GM19395 (cell line): ENCODE results near the gene TMEM215.
"Not testable (repeated sequence)": the region's sequence is repeated elsewhere in the genome, so short reads cannot be mapped to it uniquely, and the experiment has no call there.

ENCODE experiments used
- ATAC-seq: cut with Tn5 transposase; IDR thresholded peaks from one replicate; pipeline ENCODE4 v1.9.1; 2021; ENCODE audit warnings: mild to moderate bottlenecking, moderate library complexity; ENCODE audit not compliant: unreplicated experiment

TMEM215 gene, protein sequence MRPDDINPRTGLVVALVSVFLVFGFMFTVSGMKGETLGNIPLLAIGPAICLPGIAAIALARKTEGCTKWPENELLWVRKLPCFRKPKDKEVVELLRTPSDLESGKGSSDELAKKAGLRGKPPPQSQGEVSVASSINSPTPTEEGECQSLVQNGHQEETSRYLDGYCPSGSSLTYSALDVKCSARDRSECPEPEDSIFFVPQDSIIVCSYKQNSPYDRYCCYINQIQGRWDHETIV

DNA sequence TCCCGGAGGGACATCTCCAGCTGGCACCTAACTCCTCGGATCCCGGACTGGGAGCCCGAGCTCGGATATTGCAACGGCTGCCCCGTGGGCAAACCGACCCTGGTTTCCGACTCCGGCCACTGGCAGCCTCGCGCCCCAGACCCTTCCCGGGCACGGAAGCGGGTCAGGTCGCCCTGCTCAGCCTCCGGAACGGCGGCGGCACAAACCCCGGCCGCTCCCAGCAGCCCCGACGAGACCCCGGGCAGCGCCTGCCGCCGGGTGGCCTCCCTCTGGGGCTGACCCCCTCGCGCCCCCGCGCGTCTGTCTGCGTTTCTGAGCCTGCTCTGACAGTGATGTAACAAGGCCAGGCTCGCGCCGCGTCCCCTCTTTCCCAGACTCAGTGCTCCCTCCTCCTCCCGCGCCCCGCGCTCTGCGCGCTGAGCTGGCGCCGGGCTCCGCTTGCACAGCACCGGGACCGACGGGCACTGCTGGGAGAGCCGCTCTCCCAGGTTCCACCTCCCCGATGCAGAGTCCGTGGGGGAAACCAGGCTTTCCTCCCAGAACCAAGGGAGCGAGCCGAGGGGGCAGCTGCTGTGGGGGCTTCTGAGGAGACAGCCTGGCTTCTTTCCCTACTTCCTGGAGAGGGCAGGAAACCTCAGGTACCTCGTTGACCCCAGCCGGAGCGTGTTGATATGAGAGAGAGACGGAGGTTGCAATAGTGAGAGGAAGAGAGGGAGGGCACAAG lies at the start of gene TMEM215:
Gene TMEM215, plus strand, starts transcription at position 373 of the 724 bp plus-strand sequence. CDS start 644 bp downstream, outside the sequence.
- no peak for ATAC-seq

DNA sequence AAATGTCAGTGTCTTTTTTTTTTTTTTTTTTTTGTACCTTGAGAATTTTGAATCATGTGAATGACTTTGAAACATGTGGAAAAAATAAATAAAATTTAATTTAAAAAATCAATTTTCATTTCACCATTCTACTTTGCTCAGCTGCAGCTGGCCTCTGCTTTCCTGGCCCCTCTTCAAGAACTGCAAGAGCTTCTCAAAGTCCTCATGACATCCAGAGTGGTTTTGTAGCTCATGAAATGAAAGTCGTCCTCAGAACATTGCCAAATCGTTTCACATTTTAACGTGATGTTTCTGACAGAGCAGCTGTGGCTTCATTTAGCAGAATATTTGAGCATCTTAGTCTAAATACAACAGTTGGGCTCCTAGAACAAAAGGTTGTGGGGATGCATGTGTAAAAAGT lies 47.9 kb upstream of the TMEM215 start:
- no peak for ATAC-seq

DNA sequence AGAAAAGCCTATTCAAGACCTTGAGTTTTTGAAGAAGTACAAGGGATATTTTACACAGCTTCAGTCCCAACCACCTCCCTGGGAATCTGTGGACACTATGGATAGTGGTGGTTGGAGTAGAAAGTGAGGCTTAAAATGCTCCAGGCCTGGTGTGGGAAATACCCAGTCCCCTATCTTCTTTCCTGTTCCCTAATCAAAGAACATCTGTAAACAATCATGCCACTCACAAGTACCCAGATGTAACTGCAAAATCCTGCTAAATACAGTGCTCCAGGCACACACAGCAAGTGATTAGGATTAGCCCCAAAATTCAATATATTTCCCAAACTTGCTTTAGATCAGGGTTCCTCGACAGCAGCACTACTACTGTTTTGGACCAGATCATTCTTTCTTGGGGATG lies 46.0 kb upstream of the TMEM215 start:
- no peak for ATAC-seq

DNA sequence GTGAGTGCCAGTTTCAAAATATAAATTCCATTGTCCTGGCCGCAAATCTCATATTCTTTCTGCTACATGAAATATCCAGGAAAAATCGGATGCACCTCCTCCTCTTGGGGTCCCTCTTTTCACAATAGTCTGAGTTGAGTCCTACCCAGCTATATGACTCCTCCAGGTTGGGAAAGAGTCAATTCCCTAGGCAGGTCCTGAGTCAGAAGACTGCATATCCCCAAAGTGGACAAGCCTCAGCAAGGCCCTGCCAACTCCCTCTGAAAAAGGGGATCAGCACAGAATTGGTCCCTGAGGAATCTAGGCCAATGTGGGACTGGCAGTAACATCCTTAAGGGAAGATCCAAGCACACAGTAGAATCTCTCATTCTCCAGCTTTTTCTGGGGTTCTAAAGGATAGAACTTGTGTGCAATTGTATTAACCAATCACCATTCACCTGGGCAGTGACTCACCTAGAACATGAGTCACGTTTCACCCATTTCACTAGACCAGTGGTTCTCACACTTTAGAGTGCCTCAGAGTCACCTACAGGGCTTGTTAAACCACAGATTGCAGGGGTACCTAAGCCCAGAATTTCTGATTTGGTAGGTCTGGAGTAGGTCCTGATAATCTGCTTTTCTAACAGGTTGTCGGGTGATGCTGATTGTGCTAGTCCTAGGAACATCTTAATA lies 44.7 kb upstream of the TMEM215 start:
- no peak for ATAC-seq

DNA sequence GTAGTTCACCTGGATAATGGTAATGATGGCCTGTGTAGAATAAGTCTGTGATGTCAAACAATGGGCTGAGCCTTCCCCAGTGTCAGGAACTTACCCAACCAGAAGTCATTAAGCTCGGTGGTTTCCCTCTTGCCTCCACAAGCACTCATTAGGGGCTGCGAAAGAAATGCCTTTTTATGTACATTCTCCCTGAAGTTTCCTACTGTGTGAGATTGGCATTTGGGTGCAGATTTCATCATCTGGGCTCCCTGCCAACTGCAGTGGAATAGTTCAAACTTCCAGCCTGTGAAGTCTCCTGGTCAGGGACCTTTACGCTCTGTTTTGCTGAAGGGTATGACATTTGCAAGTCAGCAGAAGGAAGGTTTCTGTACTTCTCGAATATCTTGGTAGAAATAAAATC lies 41.6 kb upstream of the TMEM215 start:
- no peak for ATAC-seq

DNA sequence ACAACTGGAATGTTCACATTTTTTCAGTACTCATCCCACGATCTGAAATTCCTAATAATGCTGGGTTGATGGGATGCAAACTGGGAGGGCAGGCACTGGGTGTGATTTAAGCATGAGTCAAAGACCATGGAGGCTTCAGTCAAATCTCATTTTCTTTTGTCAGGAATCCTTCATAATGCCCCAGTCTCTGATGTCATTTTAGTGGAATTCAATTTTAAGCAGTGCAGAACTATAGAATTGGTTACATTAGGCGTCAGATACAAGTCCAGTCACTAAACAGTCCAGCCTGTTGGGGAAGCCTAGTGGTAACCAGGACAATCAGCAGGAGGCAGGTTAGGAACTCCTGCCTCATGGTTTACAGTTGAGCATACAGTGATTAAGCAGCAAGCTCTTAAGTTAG lies 41.0 kb upstream of the TMEM215 start:
- ATAC-seq, result no peak

DNA sequence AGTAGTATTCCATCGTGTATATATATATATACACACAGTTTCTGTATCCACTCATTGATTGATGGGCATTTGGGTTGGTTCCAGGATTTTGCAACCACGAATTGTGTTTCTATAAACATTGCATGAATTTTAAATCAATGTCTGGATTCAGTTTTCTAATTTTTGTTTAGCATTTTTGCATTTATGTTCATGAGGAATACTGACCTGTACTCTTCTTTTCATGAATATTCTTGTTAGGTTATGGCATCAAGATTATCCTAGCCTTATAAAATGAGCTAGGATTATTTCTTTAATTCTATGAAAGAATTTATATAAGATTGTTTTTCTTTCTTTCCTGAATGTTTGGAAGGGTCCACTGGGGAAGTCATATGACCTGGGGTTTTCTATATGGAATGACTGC lies 35.3 kb upstream of the TMEM215 start:
- no peak for ATAC-seq

DNA sequence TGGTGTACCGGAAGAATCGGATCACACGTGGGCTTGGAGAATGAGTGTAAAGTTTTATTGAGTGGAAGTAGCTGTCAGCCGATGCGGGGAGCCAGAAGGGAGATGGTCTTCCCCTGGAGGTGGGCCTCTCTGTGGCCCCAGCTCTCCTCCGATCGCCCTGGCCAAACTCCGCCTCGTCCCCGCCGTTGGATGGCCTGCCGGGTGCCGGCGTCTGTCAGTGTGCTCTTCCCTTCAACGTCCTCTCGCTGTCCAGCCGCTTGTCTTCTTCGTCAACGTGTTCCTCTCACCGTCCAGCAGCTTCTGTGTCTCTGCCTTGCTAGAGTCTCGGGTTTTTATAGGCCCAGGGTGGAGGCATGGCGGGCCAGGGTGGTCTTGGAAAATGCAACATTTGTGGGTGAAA lies 27.6 kb upstream of the TMEM215 start:
- no peak for ATAC-seq

DNA sequence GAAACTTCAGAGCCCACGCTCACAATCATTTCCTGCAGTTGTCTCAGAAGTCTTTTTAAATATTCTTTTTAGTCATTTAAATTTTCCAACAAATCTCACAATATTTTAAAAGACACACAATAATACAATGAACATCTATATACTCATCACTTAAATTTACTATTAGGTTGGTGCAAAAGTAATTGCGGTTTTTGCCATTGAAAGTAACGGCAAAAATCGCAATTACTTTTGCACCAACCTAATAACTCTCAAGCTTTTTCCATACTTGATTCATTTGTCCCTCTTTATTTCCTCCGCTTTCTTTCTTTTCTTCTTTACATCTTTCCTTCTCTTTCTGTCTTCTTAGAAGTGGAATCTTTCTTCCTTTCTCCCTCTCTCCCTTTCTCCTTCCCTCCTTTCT lies 19.2 kb upstream of the TMEM215 start:
- no peak for ATAC-seq

DNA sequence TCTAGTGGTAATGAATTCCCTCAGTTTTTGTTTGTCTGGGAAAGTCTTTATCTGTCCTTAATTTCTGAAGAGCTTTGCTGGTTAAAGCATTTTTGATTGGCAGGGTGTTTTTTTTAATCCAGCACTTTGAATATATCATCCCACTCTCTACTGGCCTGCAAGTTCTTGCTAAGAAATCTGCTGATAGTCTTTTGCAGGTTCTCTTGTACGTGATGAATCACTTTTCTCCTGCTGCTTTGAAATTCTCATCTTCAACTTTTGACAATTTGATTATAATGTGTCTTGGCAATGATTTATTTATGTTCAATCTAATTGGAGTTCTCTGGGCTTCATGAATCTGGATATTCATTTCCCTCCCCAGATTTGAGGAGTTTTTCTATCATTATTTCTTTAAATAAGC lies 8.1 kb upstream of the TMEM215 start:
- ATAC-seq, result no peak

DNA sequence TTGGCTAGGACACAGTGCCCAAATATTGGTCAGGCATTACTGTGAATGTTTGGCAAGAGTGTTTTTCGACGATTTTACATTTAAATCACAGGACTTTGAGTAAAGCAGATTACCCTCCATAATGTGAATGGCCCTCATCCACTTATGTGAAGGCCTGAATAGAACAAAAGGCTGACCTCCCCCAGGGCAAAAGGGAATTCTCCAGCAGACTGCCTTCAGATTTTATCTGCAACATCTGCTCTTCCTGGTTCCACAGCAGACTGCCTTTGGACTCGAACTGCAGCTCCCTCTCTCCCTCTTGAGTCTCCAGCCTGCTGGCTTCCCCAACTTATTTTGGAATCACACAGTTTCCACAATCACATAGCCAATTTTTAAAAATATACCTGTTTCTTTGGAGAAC lies 7.1 kb upstream of the TMEM215 start:
- ATAC-seq, result no peak

DNA sequence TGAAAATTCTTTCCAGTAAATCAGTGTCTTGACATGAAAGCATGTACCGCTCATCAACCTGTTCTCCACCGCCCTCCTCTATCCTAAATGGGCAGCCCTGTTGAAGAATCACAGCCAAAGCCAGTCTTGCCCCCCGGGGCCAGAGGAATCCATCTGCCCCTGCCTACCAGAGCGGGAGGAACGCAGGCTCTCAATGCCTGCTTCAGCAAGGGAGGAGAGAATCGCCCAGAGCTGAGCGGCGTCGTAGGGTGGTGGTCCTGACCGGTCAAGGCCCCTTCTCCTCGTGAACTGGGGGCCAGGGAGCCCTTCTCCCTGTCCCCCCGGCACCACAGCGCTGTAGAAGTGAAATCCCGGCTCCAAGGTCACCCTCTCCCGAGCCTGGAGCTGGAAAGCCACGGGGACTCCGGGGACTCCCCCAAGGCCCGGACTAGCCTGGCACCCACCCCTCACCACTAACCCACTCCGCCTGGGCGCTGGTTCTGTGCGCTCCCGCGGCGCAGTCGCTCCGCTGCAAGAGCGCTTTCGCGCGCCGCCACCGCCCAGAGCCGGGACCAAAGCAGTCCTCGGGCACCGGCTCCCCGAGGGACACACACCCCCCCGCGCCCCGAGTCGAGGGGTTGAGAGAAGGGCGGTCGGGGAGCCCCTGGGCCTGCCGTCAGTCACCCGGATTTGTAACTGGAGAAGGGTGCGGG lies 718 bp upstream of the TMEM215 start:
- ATAC-seq, result no peak

DNA sequence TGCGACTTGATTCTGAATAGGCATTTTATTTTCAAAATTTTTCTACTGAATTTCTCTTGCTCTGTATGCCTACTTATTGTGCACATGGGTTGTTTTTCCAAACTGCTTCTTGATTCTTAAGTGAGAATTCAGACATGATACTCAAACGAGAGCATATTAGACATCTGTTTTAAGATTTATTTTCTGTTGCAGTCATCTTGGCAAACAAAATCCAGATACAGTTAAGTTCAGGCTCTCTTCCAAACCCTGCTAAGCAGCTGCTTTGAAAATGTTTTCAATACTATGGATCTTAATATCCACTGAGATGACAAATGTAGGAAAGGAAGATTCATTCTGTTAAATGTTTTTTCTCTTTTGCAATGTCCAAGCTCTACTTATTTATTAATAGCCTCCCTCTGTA lies 4.5 kb downstream of the TMEM215 start:
- no peak for ATAC-seq

DNA sequence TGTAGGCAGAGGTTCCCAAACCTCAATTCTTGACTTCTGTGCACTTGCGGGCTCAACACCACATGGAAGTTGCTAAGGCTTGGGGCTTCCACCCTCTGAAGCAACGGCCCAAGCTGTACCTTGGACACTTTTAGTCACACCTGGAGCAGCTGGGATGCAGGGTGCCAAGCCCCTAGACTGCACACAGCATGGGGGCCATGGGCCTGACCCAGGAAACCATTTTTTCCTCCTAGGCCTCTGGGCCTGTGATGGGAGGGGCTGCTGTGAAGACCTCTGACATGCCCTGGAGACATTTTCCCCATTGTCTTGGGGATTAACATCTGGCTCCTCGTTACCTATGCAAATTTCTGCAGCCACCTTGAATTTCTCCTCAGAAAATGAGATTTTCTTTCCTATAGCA lies 12.7 kb downstream of the TMEM215 start:
- not testable (repeated sequence) for ATAC-seq

DNA sequence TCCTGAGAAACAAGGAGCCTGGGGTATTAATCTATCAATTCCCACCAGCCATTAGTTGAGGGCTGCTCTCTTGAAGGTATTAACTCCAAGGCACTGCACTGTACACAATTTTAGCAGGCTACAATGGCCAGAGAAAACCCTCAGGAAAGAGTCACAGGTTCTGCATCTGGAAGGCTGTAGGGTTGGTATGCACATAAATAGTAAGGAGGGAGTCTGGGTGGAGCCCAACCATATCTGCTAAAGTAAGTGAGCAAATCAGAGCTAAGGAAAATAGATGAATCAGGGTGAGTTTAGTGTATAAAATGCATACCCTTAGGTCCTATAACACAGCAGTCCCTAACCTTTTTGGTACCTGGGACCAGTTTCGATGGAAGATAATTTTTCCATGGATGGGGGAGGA lies 18.2 kb downstream of the TMEM215 start:
- no peak for ATAC-seq

DNA sequence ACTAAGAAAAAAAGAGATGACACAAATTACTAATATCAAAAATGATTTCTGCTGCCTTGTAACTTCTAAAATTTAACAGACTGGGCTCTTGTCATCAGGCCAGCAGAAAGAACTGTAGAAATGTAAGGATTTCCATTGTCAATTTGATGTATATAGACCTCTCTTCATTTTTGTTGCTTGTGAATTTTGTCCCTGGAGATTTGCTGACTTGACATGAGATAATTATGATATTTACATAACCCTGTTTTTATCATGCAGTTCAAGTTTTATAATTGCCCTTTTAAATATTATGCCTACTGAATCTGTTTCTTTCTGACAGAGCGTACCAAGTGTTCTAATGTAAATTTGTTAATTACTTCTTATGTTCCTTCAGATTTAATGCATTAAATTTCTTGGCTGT lies 23.9 kb downstream of the TMEM215 start:
- no peak for ATAC-seq

DNA sequence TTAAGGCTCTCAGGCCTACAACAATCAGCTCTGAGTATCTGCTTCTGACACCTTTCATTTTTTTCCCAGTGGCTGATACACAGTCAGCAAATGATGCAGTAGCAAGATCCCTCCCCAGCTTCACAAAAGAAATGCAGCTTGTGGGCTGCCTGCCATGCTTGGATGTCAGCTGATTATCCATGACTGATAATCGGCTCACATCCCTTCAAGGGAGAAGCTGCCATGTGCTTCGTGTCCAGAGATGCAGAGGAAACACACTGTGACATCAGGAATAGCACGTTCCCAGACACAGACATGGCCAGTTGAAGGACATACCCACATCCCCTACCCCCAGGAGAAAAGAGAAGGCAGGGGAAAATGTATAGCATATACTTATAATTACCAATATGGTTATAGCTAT lies 27.9 kb downstream of the TMEM215 start:
- ATAC-seq, result no peak

DNA sequence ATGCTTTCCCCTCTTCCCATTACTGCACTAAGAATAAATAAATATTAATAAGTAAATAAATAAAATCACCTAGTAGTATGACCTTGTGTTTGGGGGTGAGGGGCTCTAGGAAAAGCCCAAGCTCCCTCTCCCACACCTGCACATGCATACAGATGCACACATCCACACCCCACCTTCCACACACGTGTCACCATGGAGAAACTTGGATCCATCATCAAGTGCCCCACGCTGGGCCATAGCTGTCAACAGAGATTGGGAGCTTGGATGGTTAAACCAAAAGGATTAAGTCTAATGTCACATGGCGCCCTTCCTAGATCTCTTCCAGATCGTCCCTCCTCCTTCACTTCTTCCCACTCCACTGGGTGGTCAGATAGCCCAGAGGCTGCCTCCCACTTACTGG lies 37.0 kb downstream of the TMEM215 start:
- no peak for ATAC-seq

DNA sequence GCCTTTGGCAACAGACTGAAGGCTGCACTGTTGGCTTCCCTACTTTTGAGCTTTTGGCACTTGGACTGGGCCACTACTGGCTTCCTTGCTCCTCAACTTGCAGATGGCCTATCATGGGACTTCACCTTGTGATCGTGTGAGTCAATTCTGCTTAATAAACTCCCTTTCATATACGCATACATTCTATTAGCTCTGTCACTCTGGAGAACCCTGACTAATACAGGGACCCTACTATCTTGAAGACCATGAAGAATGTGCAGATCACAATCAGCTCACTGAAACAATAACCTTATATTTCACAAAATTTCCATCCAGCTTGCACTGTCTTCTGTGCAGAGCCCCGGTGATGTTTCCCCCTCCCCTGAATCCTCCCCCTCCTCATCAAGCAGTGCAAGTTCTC lies 39.8 kb downstream of the TMEM215 start:
- no peak for ATAC-seq

DNA sequence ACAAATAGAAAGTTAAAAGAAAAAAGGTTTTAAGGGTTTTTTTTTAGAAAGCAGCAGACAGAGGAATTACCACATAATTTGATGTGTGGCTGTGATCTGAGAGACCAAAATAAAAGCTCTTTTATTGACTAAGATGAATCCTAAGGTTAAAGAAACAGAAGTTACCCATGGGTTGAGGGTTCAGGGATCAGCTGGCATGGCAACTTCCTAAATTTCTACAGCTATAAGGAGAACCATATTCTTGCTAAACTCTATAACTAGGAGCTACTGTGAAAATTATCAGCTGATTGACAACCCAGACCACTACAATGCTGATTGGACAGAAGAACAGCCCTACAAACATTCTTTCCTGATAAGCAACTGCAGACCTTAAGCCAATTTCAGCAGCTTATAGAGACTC lies 40.2 kb downstream of the TMEM215 start:
- no peak for ATAC-seq

DNA sequence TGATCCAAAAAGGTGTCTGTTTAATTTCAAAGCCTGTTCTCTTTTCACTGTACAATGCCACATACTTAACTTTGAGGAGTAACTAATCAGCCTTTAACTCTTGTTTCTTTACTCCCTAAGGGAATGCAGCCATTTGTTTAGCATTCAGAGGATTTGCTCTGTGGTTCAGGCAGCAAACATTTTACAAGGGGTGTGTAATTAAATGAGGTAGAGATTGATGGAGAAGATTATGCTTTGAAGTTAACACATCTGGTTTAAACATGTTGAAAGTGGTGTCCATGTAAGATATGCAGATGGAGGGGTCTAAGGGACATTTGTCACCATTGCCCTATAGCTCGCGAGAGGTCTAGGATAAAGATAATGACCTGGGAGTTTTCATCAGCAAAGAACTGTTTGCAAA lies 41.9 kb downstream of the TMEM215 start:
- no peak for ATAC-seq

DNA sequence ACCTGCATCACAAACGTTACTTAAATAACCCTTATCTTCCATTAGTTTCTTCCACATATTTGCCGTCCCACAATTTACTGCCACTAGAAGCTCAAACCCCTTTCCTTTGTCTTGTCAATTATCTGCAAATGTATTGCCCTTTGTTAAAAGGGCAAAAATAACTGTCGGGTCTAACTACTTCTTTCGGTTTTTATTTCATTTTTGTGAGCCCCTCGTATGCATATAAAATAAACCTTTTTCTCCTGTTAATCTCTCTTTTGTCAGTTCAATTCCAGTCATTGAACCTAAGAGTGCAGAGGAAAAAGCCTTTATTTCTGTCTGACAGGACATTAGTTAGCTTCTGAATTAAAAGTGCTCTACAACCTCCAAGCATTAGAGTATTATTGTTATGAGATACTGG lies 45.5 kb downstream of the TMEM215 start:
- ATAC-seq, result no peak
